ENCODE measurements around the gene DVL3.

Gene DVL3

GRCh38 chr3:184135149-184135910, 19.8 kb upstream of the DVL3 start, which contains the start of gene EIF2B5:
EIF2B5 (plus strand) TSS chr3:184135358; CDS start chr3:184135386, 28 bp downstream.
- H3K36me3 ChIP-seq (ENCODE audit: control insufficient read depth in 1 of 2, insufficient read depth in 2 of 2, low read length in 2 of 2), result peaks cover 8 to 18% of the 10 kb centered on the region in 2 donors
- peak within 1 kb of the TSS; percentile 77 for H3K27ac ChIP-seq (ENCODE audit: low read depth, low read length)
- peak within 1 kb of the TSS; percentile 98 to 100 for H3K4me3 ChIP-seq (ENCODE audit: low read depth in 1 of 2, low read length in 2 of 2)
- no peaks in the 10 kb centered on the region for H3K27me3 ChIP-seq (ENCODE audit: control insufficient read depth in 1 of 2, insufficient read depth in 2 of 2, low read length in 2 of 2)
- peak within 1 kb of the TSS; percentile 98 to 99 for H3K9ac ChIP-seq (ENCODE audit: low read depth in 1 of 2, low read length in 2 of 2)
- no peaks in the 10 kb centered on the region for H3K9me3 ChIP-seq (ENCODE audit: control insufficient read depth in 1 of 2, low read length in 2 of 2)
- peaks cover 24 to 28% of the 10 kb centered on the region in 2 donors for H3K4me1 ChIP-seq (ENCODE audit: control insufficient read depth in 1 of 2, insufficient read depth in 2 of 2, low read length in 2 of 2)

GRCh38 chr3:184135911-184136260, 19.3 kb upstream of the DVL3 start:
- H3K36me3 ChIP-seq (ENCODE audit: control insufficient read depth in 1 of 2, insufficient read depth in 2 of 2, low read length in 2 of 2), result peaks cover 14 to 24% of the 10 kb centered on the region in 2 donors
- no peak overlapping the region for H3K27ac ChIP-seq (ENCODE audit: low read depth, low read length)
- no peaks in the 10 kb centered on the region for H3K9me3 ChIP-seq (ENCODE audit: control insufficient read depth in 1 of 2, low read length in 2 of 2)
- H3K4me3 ChIP-seq (ENCODE audit: low read depth in 1 of 2, low read length in 2 of 2), result peak overlapping the region; percentile 98 to 100
- H3K4me1 ChIP-seq (ENCODE audit: control insufficient read depth in 1 of 2, insufficient read depth in 2 of 2, low read length in 2 of 2), result peaks cover 24 to 28% of the 10 kb centered on the region in 2 donors
- no peaks in the 10 kb centered on the region for H3K27me3 ChIP-seq (ENCODE audit: control insufficient read depth in 1 of 2, insufficient read depth in 2 of 2, low read length in 2 of 2)
- H3K9ac ChIP-seq (ENCODE audit: low read depth in 1 of 2, low read length in 2 of 2), result peak overlapping the region; percentile 98 to 99

- peaks cover 20 to 24% of the 10 kb centered on the region in 2 donors for H3K4me1 ChIP-seq (ENCODE audit: control insufficient read depth in 1 of 2, insufficient read depth in 2 of 2, low read length in 2 of 2)
- H3K36me3 ChIP-seq (ENCODE audit: control insufficient read depth in 1 of 2, insufficient read depth in 2 of 2, low read length in 2 of 2), result peaks cover 52 to 68% of the 10 kb centered on the region in 2 donors
- no peak overlapping the region for H3K27ac ChIP-seq (ENCODE audit: low read depth, low read length)
- no peak overlapping the region for H3K4me3 ChIP-seq (ENCODE audit: low read depth in 1 of 2, low read length in 2 of 2)
- no peaks in the 10 kb centered on the region for H3K9me3 ChIP-seq (ENCODE audit: control insufficient read depth in 1 of 2, low read length in 2 of 2)
- H3K9ac ChIP-seq (ENCODE audit: low read depth in 1 of 2, low read length in 2 of 2), result no peak overlapping the region
- no peaks in the 10 kb centered on the region for H3K27me3 ChIP-seq (ENCODE audit: control insufficient read depth in 1 of 2, insufficient read depth in 2 of 2, low read length in 2 of 2)
Measured at GRCh38 chr3:184140436-184140835, 14.7 kb upstream of the DVL3 start.

- no peak overlapping the region for H3K4me3 ChIP-seq (ENCODE audit: low read depth in 1 of 2, low read length in 2 of 2)
- H3K27me3 ChIP-seq (ENCODE audit: control insufficient read depth in 1 of 2, insufficient read depth in 2 of 2, low read length in 2 of 2), result no peaks in the 10 kb centered on the region
- H3K36me3 ChIP-seq (ENCODE audit: control insufficient read depth in 1 of 2, insufficient read depth in 2 of 2, low read length in 2 of 2), result peaks cover 50 to 66% of the 10 kb centered on the region in 2 donors
- H3K9ac ChIP-seq (ENCODE audit: low read depth in 1 of 2, low read length in 2 of 2), result no peak overlapping the region
- no peak overlapping the region for H3K27ac ChIP-seq (ENCODE audit: low read depth, low read length)
- no peaks in the 10 kb centered on the region for H3K9me3 ChIP-seq (ENCODE audit: control insufficient read depth in 1 of 2, low read length in 2 of 2)
- H3K4me1 ChIP-seq (ENCODE audit: control insufficient read depth in 1 of 2, insufficient read depth in 2 of 2, low read length in 2 of 2), result peaks cover 7 to 10% of the 10 kb centered on the region in 2 donors
Measured at GRCh38 chr3:184142199-184142598, 13.0 kb upstream of the DVL3 start.

GRCh38 chr3:184143327-184143726, 11.8 kb upstream of the DVL3 start:
- peaks cover 48 to 58% of the 10 kb centered on the region in 2 donors for H3K36me3 ChIP-seq (ENCODE audit: control insufficient read depth in 1 of 2, insufficient read depth in 2 of 2, low read length in 2 of 2)
- H3K9ac ChIP-seq (ENCODE audit: low read depth in 1 of 2, low read length in 2 of 2), result no peak overlapping the region
- peaks cover 6 to 7% of the 10 kb centered on the region in 2 donors for H3K4me1 ChIP-seq (ENCODE audit: control insufficient read depth in 1 of 2, insufficient read depth in 2 of 2, low read length in 2 of 2)
- no peaks in the 10 kb centered on the region for H3K27me3 ChIP-seq (ENCODE audit: control insufficient read depth in 1 of 2, insufficient read depth in 2 of 2, low read length in 2 of 2)
- no peak overlapping the region for H3K4me3 ChIP-seq (ENCODE audit: low read depth in 1 of 2, low read length in 2 of 2)
- no peaks in the 10 kb centered on the region for H3K9me3 ChIP-seq (ENCODE audit: control insufficient read depth in 1 of 2, low read length in 2 of 2)
- H3K27ac ChIP-seq (ENCODE audit: low read depth, low read length), result no peak overlapping the region

DNA sequence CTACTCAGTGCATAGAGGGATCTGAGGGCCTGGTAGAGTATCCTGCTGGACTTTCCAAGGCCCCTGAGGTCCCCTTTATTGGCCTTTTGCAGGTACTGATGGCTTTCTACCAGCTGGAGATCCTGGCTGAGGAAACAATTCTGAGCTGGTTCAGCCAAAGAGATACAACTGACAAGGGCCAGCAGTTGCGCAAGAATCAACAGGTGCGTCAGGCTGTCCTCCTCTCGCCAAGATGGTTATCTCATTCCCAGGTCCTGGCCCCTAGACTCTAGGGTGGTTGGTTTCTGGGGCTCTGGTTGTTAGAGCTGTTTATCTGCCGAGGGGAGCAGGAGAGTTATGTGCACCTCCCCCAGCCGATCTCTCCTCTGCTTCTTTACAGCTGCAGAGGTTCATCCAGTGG, 10.7 kb upstream of the DVL3 start:
- Histone ChIP-seq H3K36me3 (ENCODE audit: control insufficient read depth in 1 of 2, insufficient read depth in 2 of 2, low read length in 2 of 2) (peaks cover 48 to 56% of the 10 kb centered on the region in 2 donors), H3K9ac (ENCODE audit: low read depth in 1 of 2, low read length in 2 of 2) (no peak overlapping the region), H3K9me3 (ENCODE audit: control insufficient read depth in 1 of 2, low read length in 2 of 2) (no peaks in the 10 kb centered on the region), H3K27me3 (ENCODE audit: control insufficient read depth in 1 of 2, insufficient read depth in 2 of 2, low read length in 2 of 2) (no peaks in the 10 kb centered on the region), H3K27ac (ENCODE audit: low read depth, low read length) (no peak overlapping the region), H3K4me1 (ENCODE audit: control insufficient read depth in 1 of 2, insufficient read depth in 2 of 2, low read length in 2 of 2) (peaks cover 6 to 7% of the 10 kb centered on the region in 2 donors), H3K4me3 (ENCODE audit: low read depth in 1 of 2, low read length in 2 of 2) (no peak overlapping the region)

DNA sequence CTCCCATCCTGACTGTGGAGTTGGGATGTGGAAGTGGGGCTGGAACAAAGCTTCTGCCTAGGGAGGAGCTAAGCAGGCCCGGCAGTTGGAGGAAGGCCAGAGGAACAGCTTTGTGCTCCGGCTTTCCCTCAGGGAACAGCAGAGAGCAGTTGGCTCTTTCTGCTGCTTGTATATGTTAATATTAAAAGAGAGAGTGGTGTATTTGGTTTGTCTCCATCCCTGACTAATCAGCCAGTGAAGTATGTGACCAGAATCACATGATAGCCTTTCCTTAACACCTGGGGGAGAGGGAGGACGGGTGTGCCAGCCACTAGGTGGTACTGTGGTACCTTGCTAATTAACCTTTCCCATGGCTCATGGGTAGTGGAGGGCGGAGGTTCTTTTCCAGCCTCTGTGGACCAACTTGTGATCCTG, 10.1 kb upstream of the DVL3 start:
- no peaks in the 10 kb centered on the region for H3K27me3 ChIP-seq (ENCODE audit: control insufficient read depth in 1 of 2, insufficient read depth in 2 of 2, low read length in 2 of 2)
- H3K27ac ChIP-seq (ENCODE audit: low read depth, low read length), result no peak overlapping the region
- no peaks in the 10 kb centered on the region for H3K9me3 ChIP-seq (ENCODE audit: control insufficient read depth in 1 of 2, low read length in 2 of 2)
- peaks cover 47 to 52% of the 10 kb centered on the region in 2 donors for H3K36me3 ChIP-seq (ENCODE audit: control insufficient read depth in 1 of 2, insufficient read depth in 2 of 2, low read length in 2 of 2)
- H3K4me1 ChIP-seq (ENCODE audit: control insufficient read depth in 1 of 2, insufficient read depth in 2 of 2, low read length in 2 of 2), result peaks cover 6 to 7% of the 10 kb centered on the region in 2 donors
- H3K9ac ChIP-seq (ENCODE audit: low read depth in 1 of 2, low read length in 2 of 2), result no peak overlapping the region
- no peak overlapping the region for H3K4me3 ChIP-seq (ENCODE audit: low read depth in 1 of 2, low read length in 2 of 2)

GRCh38 chr3:184145751-184146270, 9.4 kb upstream of the DVL3 start:
- H3K27me3 ChIP-seq (ENCODE audit: control insufficient read depth in 1 of 2, insufficient read depth in 2 of 2, low read length in 2 of 2), result no peaks in the 10 kb centered on the region
- H3K9ac ChIP-seq (ENCODE audit: low read depth in 1 of 2, low read length in 2 of 2), result no peak overlapping the region
- H3K4me3 ChIP-seq (ENCODE audit: low read depth in 1 of 2, low read length in 2 of 2), result no peak overlapping the region
- H3K27ac ChIP-seq (ENCODE audit: low read depth, low read length), result no peak overlapping the region
- peaks cover 6 to 7% of the 10 kb centered on the region in 2 donors for H3K4me1 ChIP-seq (ENCODE audit: control insufficient read depth in 1 of 2, insufficient read depth in 2 of 2, low read length in 2 of 2)
- H3K36me3 ChIP-seq (ENCODE audit: control insufficient read depth in 1 of 2, insufficient read depth in 2 of 2, low read length in 2 of 2), result peaks cover 40 to 45% of the 10 kb centered on the region in 2 donors
- no peaks in the 10 kb centered on the region for H3K9me3 ChIP-seq (ENCODE audit: control insufficient read depth in 1 of 2, low read length in 2 of 2)

GRCh38 chr3:184148076-184148475, 7.1 kb upstream of the DVL3 start:
- Histone ChIP-seq H3K27ac (ENCODE audit: low read depth, low read length) (no peak overlapping the region), H3K27me3 (ENCODE audit: control insufficient read depth in 1 of 2, insufficient read depth in 2 of 2, low read length in 2 of 2) (no peaks in the 10 kb centered on the region), H3K4me3 (ENCODE audit: low read depth in 1 of 2, low read length in 2 of 2) (no peak overlapping the region), H3K4me1 (ENCODE audit: control insufficient read depth in 1 of 2, insufficient read depth in 2 of 2, low read length in 2 of 2) (peaks cover 6 to 7% of the 10 kb centered on the region in 2 donors), H3K9ac (ENCODE audit: low read depth in 1 of 2, low read length in 2 of 2) (no peak overlapping the region), H3K9me3 (ENCODE audit: control insufficient read depth in 1 of 2, low read length in 2 of 2) (no peaks in the 10 kb centered on the region), H3K36me3 (ENCODE audit: control insufficient read depth in 1 of 2, insufficient read depth in 2 of 2, low read length in 2 of 2) (peaks cover 19 to 23% of the 10 kb centered on the region in 2 donors)

GRCh38 chr3:184149123-184149522, 6.1 kb upstream of the DVL3 start:
- H3K27me3 ChIP-seq (ENCODE audit: control insufficient read depth in 1 of 2, insufficient read depth in 2 of 2, low read length in 2 of 2), result no peaks in the 10 kb centered on the region
- H3K4me3 ChIP-seq (ENCODE audit: low read depth in 1 of 2, low read length in 2 of 2), result no peak overlapping the region
- peaks cover 6 to 7% of the 10 kb centered on the region in 2 donors for H3K4me1 ChIP-seq (ENCODE audit: control insufficient read depth in 1 of 2, insufficient read depth in 2 of 2, low read length in 2 of 2)
- H3K9ac ChIP-seq (ENCODE audit: low read depth in 1 of 2, low read length in 2 of 2), result no peak overlapping the region
- peaks cover 10 to 12% of the 10 kb centered on the region in 2 donors for H3K36me3 ChIP-seq (ENCODE audit: control insufficient read depth in 1 of 2, insufficient read depth in 2 of 2, low read length in 2 of 2)
- H3K27ac ChIP-seq (ENCODE audit: low read depth, low read length), result no peak overlapping the region
- no peaks in the 10 kb centered on the region for H3K9me3 ChIP-seq (ENCODE audit: control insufficient read depth in 1 of 2, low read length in 2 of 2)
